Neural cell (in vitro differentiated cells): ENCODE data around the gene SLC6A19. TPM values are rescaled to one million over a fixed set of nuclear protein-coding genes. Genes with fewer than 3 reads are reported as not detected.

Experiments
- H2AFZ ChIP-seq: fragments of 200-600, 300-800 bp; sonication (generic), shearing (Covaris generic); 2 replicates; pipeline ENCODE4 v1.6.0; 2014; ENCODE audit warnings: low read depth, mild to moderate bottlenecking, antibody characterized with exemption, low read length, moderate library complexity
- H3F3A ChIP-seq: fragments of 200-600 bp; shearing (Covaris generic); 2 replicates; pipeline ENCODE4 v1.6.1; 2016; ENCODE audit warnings: mild to moderate bottlenecking, moderate library complexity, mixed read lengths, antibody characterized with exemption, low read length; ENCODE audit not compliant: insufficient read depth, poor library complexity, severe bottlenecking
- H3K27ac ChIP-seq: fragments of 200-600, 300-800 bp; sonication (generic), shearing (Covaris generic); 2 replicates; pipeline ENCODE4 v1.5.1; 2014; ENCODE audit warnings: mild to moderate bottlenecking, low read length, moderate library complexity
- H3K27me3 ChIP-seq: fragments of 300-800, 200-600 bp; sonication (generic), shearing (Covaris generic); 2 replicates; pipeline ENCODE4 v1.6.0; 2014; ENCODE audit warnings: mild to moderate bottlenecking, low read depth, low read length, moderate library complexity; ENCODE audit not compliant: insufficient read depth
- H3K36me3 ChIP-seq: fragments of 300-800, 200-600 bp; sonication (generic), shearing (Covaris generic); 2 replicates; pipeline ENCODE4 v1.5.1; 2014; ENCODE audit warnings: mild to moderate bottlenecking, antibody characterized with exemption, low read length, moderate library complexity; ENCODE audit not compliant: insufficient read depth
- H3K4me2 ChIP-seq: fragments of 300-800, 200-600 bp; sonication (generic), shearing (Covaris generic); 2 replicates; pipeline ENCODE4 v1.6.0; 2014; ENCODE audit warnings: mild to moderate bottlenecking, low read length
- H3K4me3 ChIP-seq: fragments of 300-800, 200-600 bp; sonication (generic), shearing (Covaris generic); 2 replicates; pipeline ENCODE4 v1.5.1; 2014; ENCODE audit warnings: mild to moderate bottlenecking, low read length, moderate library complexity
- H3K79me2 ChIP-seq: fragments of 200-600 bp; shearing (Covaris generic); replicated peaks from 2 replicates; pipeline ENCODE4 v1.6.0; 2014; ENCODE audit warnings: mild to moderate bottlenecking, low read length, moderate library complexity; ENCODE audit not compliant: insufficient read depth
- H3K9ac ChIP-seq: fragments of 300-800, 200-600 bp; sonication (generic), shearing (Covaris generic); 2 replicates; pipeline ENCODE4 v1.6.1; 2016; ENCODE audit warnings: mild to moderate bottlenecking, low read length, mixed read lengths
- H3K9me2 ChIP-seq: fragments of 200-600 bp; shearing (Covaris generic); 2 replicates; pipeline ENCODE4 v1.6.1; 2016; ENCODE audit warnings: mild to moderate bottlenecking, low read length, mixed read lengths; ENCODE audit not compliant: insufficient read depth
- H3K9me3 ChIP-seq: fragments of 200-600, 300-800 bp; sonication (generic), shearing (Covaris generic); 2 replicates; pipeline ENCODE4 v1.6.1; 2016; ENCODE audit warnings: mild to moderate bottlenecking, mixed run types, low read length, moderate library complexity, mixed read lengths
- H4K20me1 ChIP-seq: fragments of 200-600 bp; shearing (Covaris generic); 2 replicates; pipeline ENCODE4 v1.6.1; 2016; ENCODE audit warnings: mild to moderate bottlenecking, mixed run types; ENCODE audit not compliant: insufficient read depth
- EP300 ChIP-seq: fragments of 450-650 bp; conservative IDR thresholded peaks from 2 replicates; pipeline ENCODE4 v1.6.1; 2014; ENCODE audit warnings: antibody characterized with exemption, mild to moderate bottlenecking, moderate library complexity; ENCODE audit not compliant: poor library complexity, severe bottlenecking
- EZH2 ChIP-seq: fragments of 200-600, 300-800 bp; shearing (Covaris generic), sonication (generic); IDR thresholded peaks from 2 replicates; pipeline ENCODE4 v1.6.1; 2014; ENCODE audit warnings: antibody characterized with exemption, low read length, borderline replicate concordance, mild to moderate bottlenecking; ENCODE audit not compliant: insufficient read depth, poor library complexity, severe bottlenecking
- MXI1 ChIP-seq: fragments of 450-650 bp; conservative IDR thresholded peaks from 2 replicates; pipeline ENCODE4 v1.6.1; 2014; ENCODE audit warnings: antibody characterized with exemption, mild to moderate bottlenecking; ENCODE audit not compliant: poor library complexity, severe bottlenecking
- POLR2AphosphoS5 ChIP-seq: IDR thresholded peaks from 2 replicates; pipeline ENCODE4 v1.6.1; 2012
- RAD21 ChIP-seq: fragments of 450-650 bp; conservative IDR thresholded peaks from 2 replicates; pipeline ENCODE4 v1.6.1; 2014; ENCODE audit warnings: antibody characterized with exemption, mild to moderate bottlenecking, moderate library complexity
- SMC3 ChIP-seq: fragments of 450-650 bp; conservative IDR thresholded peaks from 2 replicates; pipeline ENCODE4 v1.6.1; 2014; ENCODE audit warnings: antibody characterized with exemption, mild to moderate bottlenecking, moderate library complexity; ENCODE audit not compliant: poor library complexity
- TAF1 ChIP-seq: IDR thresholded peaks from 2 replicates; pipeline ENCODE4 v1.6.1; 2012; ENCODE audit warnings: low read depth
- polyA plus RNA-seq: library from polyadenylated mRNA; depleted of rRNA; stranded (reverse); fragments of >200 nt; gene quantifications from 2 replicates; pipeline ENCODE4 v1.2.3, GENCODE V29; 2014
- TF ChIP-seq, protein P1 (sequence below): IDR thresholded peaks from 2 replicates; pipeline ENCODE4 v1.6.1; 2012; ENCODE audit warnings: borderline replicate concordance
- TF ChIP-seq, protein P2 (sequence below): fragments of 450-650 bp; IDR thresholded peaks from 2 replicates; pipeline ENCODE4 v1.5.1; 2014; ENCODE audit warnings: antibody characterized with exemption, mild to moderate bottlenecking, moderate library complexity; ENCODE audit not compliant: poor library complexity, severe bottlenecking

Gene SLC6A19
- polyA plus RNA-seq, 1 donor from 2014 or later, result not detected

- H3K36me3 ChIP-seq, result no peaks in the 10 kb centered on the region
- no peak overlapping the region for H3K9ac ChIP-seq
- no peaks in the 10 kb centered on the region for H3K9me2 ChIP-seq
- no peaks in the 10 kb centered on the region for H3F3A ChIP-seq
- H2AFZ ChIP-seq, result no peak overlapping the region
- no peak overlapping the region for H3K4me2 ChIP-seq
- no peaks in the 10 kb centered on the region for H4K20me1 ChIP-seq
- H3K9me3 ChIP-seq, result no peaks in the 10 kb centered on the region
- H3K27me3 ChIP-seq, result no peaks in the 10 kb centered on the region
- no peak overlapping the region for H3K27ac ChIP-seq
- H3K4me3 ChIP-seq, result no peak overlapping the region
- H3K79me2 ChIP-seq, result no peaks in the 10 kb centered on the region
- TF ChIP-seq SMC3, result no peak
- TF ChIP-seq MXI1, result no peak
- TF ChIP-seq RAD21, result no peak
- no peak for TF ChIP-seq EZH2
- no peak for TF ChIP-seq EP300
- TF ChIP-seq, protein P1, sequence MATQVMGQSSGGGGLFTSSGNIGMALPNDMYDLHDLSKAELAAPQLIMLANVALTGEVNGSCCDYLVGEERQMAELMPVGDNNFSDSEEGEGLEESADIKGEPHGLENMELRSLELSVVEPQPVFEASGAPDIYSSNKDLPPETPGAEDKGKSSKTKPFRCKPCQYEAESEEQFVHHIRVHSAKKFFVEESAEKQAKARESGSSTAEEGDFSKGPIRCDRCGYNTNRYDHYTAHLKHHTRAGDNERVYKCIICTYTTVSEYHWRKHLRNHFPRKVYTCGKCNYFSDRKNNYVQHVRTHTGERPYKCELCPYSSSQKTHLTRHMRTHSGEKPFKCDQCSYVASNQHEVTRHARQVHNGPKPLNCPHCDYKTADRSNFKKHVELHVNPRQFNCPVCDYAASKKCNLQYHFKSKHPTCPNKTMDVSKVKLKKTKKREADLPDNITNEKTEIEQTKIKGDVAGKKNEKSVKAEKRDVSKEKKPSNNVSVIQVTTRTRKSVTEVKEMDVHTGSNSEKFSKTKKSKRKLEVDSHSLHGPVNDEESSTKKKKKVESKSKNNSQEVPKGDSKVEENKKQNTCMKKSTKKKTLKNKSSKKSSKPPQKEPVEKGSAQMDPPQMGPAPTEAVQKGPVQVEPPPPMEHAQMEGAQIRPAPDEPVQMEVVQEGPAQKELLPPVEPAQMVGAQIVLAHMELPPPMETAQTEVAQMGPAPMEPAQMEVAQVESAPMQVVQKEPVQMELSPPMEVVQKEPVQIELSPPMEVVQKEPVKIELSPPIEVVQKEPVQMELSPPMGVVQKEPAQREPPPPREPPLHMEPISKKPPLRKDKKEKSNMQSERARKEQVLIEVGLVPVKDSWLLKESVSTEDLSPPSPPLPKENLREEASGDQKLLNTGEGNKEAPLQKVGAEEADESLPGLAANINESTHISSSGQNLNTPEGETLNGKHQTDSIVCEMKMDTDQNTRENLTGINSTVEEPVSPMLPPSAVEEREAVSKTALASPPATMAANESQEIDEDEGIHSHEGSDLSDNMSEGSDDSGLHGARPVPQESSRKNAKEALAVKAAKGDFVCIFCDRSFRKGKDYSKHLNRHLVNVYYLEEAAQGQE, result no peak
- no peak for TF ChIP-seq TAF1
- TF ChIP-seq, protein P2, sequence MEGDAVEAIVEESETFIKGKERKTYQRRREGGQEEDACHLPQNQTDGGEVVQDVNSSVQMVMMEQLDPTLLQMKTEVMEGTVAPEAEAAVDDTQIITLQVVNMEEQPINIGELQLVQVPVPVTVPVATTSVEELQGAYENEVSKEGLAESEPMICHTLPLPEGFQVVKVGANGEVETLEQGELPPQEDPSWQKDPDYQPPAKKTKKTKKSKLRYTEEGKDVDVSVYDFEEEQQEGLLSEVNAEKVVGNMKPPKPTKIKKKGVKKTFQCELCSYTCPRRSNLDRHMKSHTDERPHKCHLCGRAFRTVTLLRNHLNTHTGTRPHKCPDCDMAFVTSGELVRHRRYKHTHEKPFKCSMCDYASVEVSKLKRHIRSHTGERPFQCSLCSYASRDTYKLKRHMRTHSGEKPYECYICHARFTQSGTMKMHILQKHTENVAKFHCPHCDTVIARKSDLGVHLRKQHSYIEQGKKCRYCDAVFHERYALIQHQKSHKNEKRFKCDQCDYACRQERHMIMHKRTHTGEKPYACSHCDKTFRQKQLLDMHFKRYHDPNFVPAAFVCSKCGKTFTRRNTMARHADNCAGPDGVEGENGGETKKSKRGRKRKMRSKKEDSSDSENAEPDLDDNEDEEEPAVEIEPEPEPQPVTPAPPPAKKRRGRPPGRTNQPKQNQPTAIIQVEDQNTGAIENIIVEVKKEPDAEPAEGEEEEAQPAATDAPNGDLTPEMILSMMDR, result no peak
- no peak for TF ChIP-seq POLR2AphosphoS5
These were observed 15.5 kb downstream of the SLC6A19 start for GRCh38 chr5:1216918-1217295.

- TF ChIP-seq POLR2AphosphoS5 (no peak), TAF1 (no peak), RAD21 (no peak), EZH2 (no peak)
- TF ChIP-seq, protein P2, result no peak
- Histone ChIP-seq H3K9me3 (no peaks in the 10 kb centered on the region), H3K36me3 (no peaks in the 10 kb centered on the region), H3K27ac (no peak overlapping the region), H3F3A (no peaks in the 10 kb centered on the region), H2AFZ (no peak overlapping the region), H3K27me3 (no peaks in the 10 kb centered on the region), H3K79me2 (no peaks in the 10 kb centered on the region), H3K9me2 (no peaks in the 10 kb centered on the region), H3K9ac (no peak overlapping the region), H3K4me2 (no peak overlapping the region), H3K4me3 (no peak overlapping the region), H4K20me1 (no peaks in the 10 kb centered on the region)
These were observed 16.3 kb downstream of the SLC6A19 start for GRCh38 chr5:1217596-1218206.
